ENCODE measurements around the gene RUFY3. TPM values are rescaled to one million over a fixed set of nuclear protein-coding genes. Genes with fewer than 3 reads are reported as not detected.

RUFY3 gene
- total and polyA plus RNA-seq, 7 donors, result 6.0 to 73.4 (median 47.4) TPM

GRCh38 chr4:70818173-70818855, 96.5 kb downstream of the RUFY3 start:
- peaks cover 6 to 54% (median 29%) of the 10 kb centered on the region in 4 donors for H3K36me3 ChIP-seq

GRCh38 chr4:70818921-70819320, 97.2 kb downstream of the RUFY3 start:
- Histone ChIP-seq H3K27ac (no peak overlapping the region), H3K27me3 (no peaks in the 10 kb centered on the region), H3K36me3 (peaks cover 6 to 59% (median 33%) of the 10 kb centered on the region in 4 donors), H3K4me3 (no peak overlapping the region), H3K9me3 (no peaks in the 10 kb centered on the region), H3K4me1 (no peaks in the 10 kb centered on the region)
- intact Hi-C loops (cut with DNase I), result no loop called here
- TF ChIP-seq POLR2A (IDR thresholded peaks at IDR 0.05) (no peak), CTCF (IDR thresholded peaks at IDR 0.05) (no peak), POLR2AphosphoS5 (IDR thresholded peaks at IDR 0.05) (no peak), EP300 (IDR thresholded peaks at IDR 0.05) (no peak)
- no peak for DNase-seq
- 90 to 97% methylated on average over 3 of the region's 3 CpGs for WGBS, 2 donors

More at GRCh38 chr4:70818173-70818855, 96.5 kb downstream of the RUFY3 start:
- Histone ChIP-seq H3K27me3 (no peaks in the 10 kb centered on the region), H3K27ac (no peak overlapping the region), H3K4me1 (no peaks in the 10 kb centered on the region), H3K4me3 (no peak overlapping the region), H3K9me3 (no peaks in the 10 kb centered on the region)
- DNase-seq, result no peak
- 65 to 86% methylated on average over 5 of the region's 5 CpGs for WGBS, 2 donors
- intact Hi-C loops (cut with DNase I), result no loop called here
- TF ChIP-seq POLR2A (IDR thresholded peaks at IDR 0.05), result no peak
- no peak for TF ChIP-seq POLR2AphosphoS5 (IDR thresholded peaks at IDR 0.05)
- TF ChIP-seq EP300 (IDR thresholded peaks at IDR 0.05), result no peak
- TF ChIP-seq CTCF (IDR thresholded peaks at IDR 0.05), result no peak

- Histone ChIP-seq H3K9me3 (no peaks in the 10 kb centered on the region), H3K27me3 (no peaks in the 10 kb centered on the region), H3K4me3 (no peak overlapping the region), H3K36me3 (peaks cover 10 to 96% (median 63%) of the 10 kb centered on the region in 4 donors), H3K27ac (no peak overlapping the region), H3K4me1 (no peaks in the 10 kb centered on the region)
- 48 to 86% methylated on average over 3 of the region's 3 CpGs for WGBS, 2 donors
- TF ChIP-seq EP300 (IDR thresholded peaks at IDR 0.05) (no peak), POLR2AphosphoS5 (IDR thresholded peaks at IDR 0.05) (no peak), CTCF (IDR thresholded peaks at IDR 0.05) (no peak), POLR2A (IDR thresholded peaks at IDR 0.05) (no peak)
- intact Hi-C loops (cut with DNase I), result no loop called here
- no peak for DNase-seq
These were observed 107.3 kb downstream of the RUFY3 start for GRCh38 chr4:70829015-70829414.

- Histone ChIP-seq H3K27me3 (no peaks in the 10 kb centered on the region), H3K36me3 (peaks cover 13 to 96% (median 58%) of the 10 kb centered on the region in 4 donors), H3K27ac (no peak overlapping the region), H3K4me1 (no peaks in the 10 kb centered on the region), H3K4me3 (no peak overlapping the region), H3K9me3 (no peaks in the 10 kb centered on the region)
- WGBS, 2 donors, result 95 to 97% methylated on average over 1 of the region's 1 CpG
- intact Hi-C loops (cut with DNase I), result no loop called here
- DNase-seq, result no peak
- no peak for TF ChIP-seq POLR2AphosphoS5 (IDR thresholded peaks at IDR 0.05)
- no peak for TF ChIP-seq CTCF (IDR thresholded peaks at IDR 0.05)
- no peak for TF ChIP-seq EP300 (IDR thresholded peaks at IDR 0.05)
- TF ChIP-seq POLR2A (IDR thresholded peaks at IDR 0.05), result no peak
These were observed 107.7 kb downstream of the RUFY3 start for GRCh38 chr4:70829492-70829891.
